GM12878 (cell line): ENCODE data around the gene RRP36. TPM values are rescaled to one million over a fixed set of nuclear protein-coding genes. Genes with fewer than 3 reads are reported as not detected.

Experiments
- ATAC-seq: fragments of 200-7000 bp; cut with Tn5 transposase; 3 replicates; pipeline ENCODE4 v1.9.1; 2020; ENCODE audit warnings: mild to moderate bottlenecking, moderate library complexity
- BruUV-seq: library from RNA; stranded (reverse); fragments of 400-500 nt; replicated peaks from 2 replicates; lab custom pipeline; 2021; lab: Mats Ljungman, UMichigan
- CTCF ChIA-PET: fragments of 300-600 bp; sonication (Branson Sonifier 250); formaldehyde crosslinking; extraction: SDS; loops from one replicate; lab custom pipeline; 2021; ENCODE audit warnings: inconsistent platforms; lab: Yijun Ruan, JAX
- POLR2A ChIA-PET: fragments of 350-600 bp; formaldehyde crosslinking; extraction: SDS; loops from one replicate; lab custom pipeline; 2021; ENCODE audit warnings: inconsistent platforms; lab: Charles Lee
- RAD21 ChIA-PET: fragments of 300-600 bp; sonication (Branson Sonifier 250); formaldehyde crosslinking; loops from one replicate; lab custom pipeline; 2023; ENCODE audit warnings: antibody characterized with exemption; ENCODE audit not compliant: unreplicated experiment; lab: Charles Lee
- SMC1A ChIA-PET: fragments of 300-600 bp; sonication (Branson Sonifier 250); formaldehyde crosslinking; loops from one replicate; lab custom pipeline; 2023; ENCODE audit not compliant: unreplicated experiment, uncharacterized antibody; lab: Charles Lee
- DNase-seq: peaks from one replicate; pipeline ENCODE4 v3.0.0-alpha.2; 2011; ENCODE audit warnings: low read depth, low spot score
- FAIRE-seq: peaks from 3 replicates; lab custom pipeline; 2011; peaks lifted over from hg19 to GRCh38; lab: Jason Lieb, UNC
- H2AFZ ChIP-seq: 2 replicates; pipeline ENCODE4 v1.6.0; 2011; ENCODE audit warnings: low read depth, low read length, control low read depth; ENCODE audit not compliant: control insufficient read depth
- H3K27ac ChIP-seq: 2 replicates; pipeline ENCODE4 v1.5.1; 2011; ENCODE audit warnings: control low read depth; ENCODE audit not compliant: control insufficient read depth, insufficient read depth
- H3K27me3 ChIP-seq, 2 experiments: replicated peaks in 1 of 2; 2 replicates each; pipeline versions ENCODE4 v1.6.0 to v1.6.1; 2011; ENCODE audit warnings: low read length in 1 of 2; ENCODE audit not compliant: control insufficient read depth in 2 of 2, insufficient read depth in 2 of 2
- H3K36me3 ChIP-seq, 2 experiments: 2 replicates each; pipeline ENCODE4 v1.5.1; 2011; ENCODE audit warnings: low read length in 1 of 2; ENCODE audit not compliant: control insufficient read depth in 2 of 2, insufficient read depth in 2 of 2
- H3K4me1 ChIP-seq: 2 replicates; pipeline ENCODE4 v1.6.1; 2011; ENCODE audit warnings: mild to moderate bottlenecking, low read length, moderate library complexity, mixed read lengths; ENCODE audit not compliant: control insufficient read depth, insufficient read depth
- H3K4me2 ChIP-seq: 2 replicates; pipeline ENCODE4 v1.6.0; 2011; ENCODE audit warnings: control low read depth; ENCODE audit not compliant: control insufficient read depth, insufficient read depth
- H3K4me3 ChIP-seq: fragments of 200-600 bp; sonication (generic); 2 replicates; pipeline ENCODE4 v1.5.1; 2016
- H3K79me2 ChIP-seq: 2 replicates; pipeline ENCODE4 v1.6.0; 2011; ENCODE audit warnings: low read length; ENCODE audit not compliant: control insufficient read depth, insufficient read depth
- H3K9ac ChIP-seq: 2 replicates; pipeline ENCODE4 v1.8.0; 2011; ENCODE audit warnings: low read length, control low read depth, mixed read lengths; ENCODE audit not compliant: control insufficient read depth, insufficient read depth
- H3K9me3 ChIP-seq: replicated peaks from 3 replicates; pipeline ENCODE4 v1.5.1; 2011; ENCODE audit warnings: mild to moderate bottlenecking, low read length; ENCODE audit not compliant: control insufficient read depth, insufficient read depth
- H4K20me1 ChIP-seq: 2 replicates; pipeline ENCODE4 v1.6.0; 2011; ENCODE audit not compliant: control insufficient read depth, insufficient read depth
- BCLAF1 ChIP-seq: fragments of 450-650 bp; IDR thresholded peaks from 2 replicates; pipeline ENCODE4 v1.6.1; 2017; ENCODE audit warnings: antibody characterized with exemption, mild to moderate bottlenecking, moderate library complexity
- FOS ChIP-seq: IDR thresholded peaks from 3 replicates; pipeline ENCODE4 v1.6.1; 2011; ENCODE audit warnings: borderline replicate concordance; ENCODE audit not compliant: insufficient read length; ENCODE audit errors: extremely low read depth
- HDGF ChIP-seq: fragments of 450-650 bp; IDR thresholded peaks from 2 replicates; pipeline ENCODE4 v1.6.1; 2016; ENCODE audit warnings: antibody characterized with exemption
- IRF5 ChIP-seq: fragments of 450-650 bp; IDR thresholded peaks from 2 replicates; pipeline ENCODE4 v1.6.1; 2017; ENCODE audit warnings: borderline replicate concordance
- MLLT1 ChIP-seq: fragments of 450-650 bp; IDR thresholded peaks from 2 replicates; pipeline ENCODE4 v1.6.1; 2016; ENCODE audit warnings: mild to moderate bottlenecking
- NBN ChIP-seq: fragments of 450-650 bp; IDR thresholded peaks from 2 replicates; pipeline ENCODE4 v1.6.1; 2016
- RELB ChIP-seq: fragments of 450-650 bp; IDR thresholded peaks from 2 replicates; pipeline ENCODE4 v1.6.1; 2017; ENCODE audit warnings: low read depth, mild to moderate bottlenecking, moderate library complexity
- REST ChIP-seq: IDR thresholded peaks from 2 replicates; pipeline ENCODE4 v1.6.1; 2012; ENCODE audit warnings: mild to moderate bottlenecking, low read depth, low read length
- SIN3A ChIP-seq: IDR thresholded peaks from 2 replicates; pipeline ENCODE4 v1.6.1; 2012; ENCODE audit warnings: low read depth, low read length, improper control_type of control experiment
- TCF12 ChIP-seq: IDR thresholded peaks from 2 replicates; pipeline ENCODE4 v1.6.1; 2011; ENCODE audit warnings: low read depth, mild to moderate bottlenecking, low read length
- ZZZ3 ChIP-seq: IDR thresholded peaks from 2 replicates; pipeline ENCODE4 v1.6.1; 2011; ENCODE audit warnings: low read depth; ENCODE audit not compliant: control insufficient read depth, insufficient read length
- WGBS: methylation state at CpG from one replicate; pipeline ENCODE4 v1.1.6; 2016; ENCODE audit warnings: low lambda C conversion rate; ENCODE audit not compliant: insufficient replicate concordance, insufficient coverage; ENCODE audit errors: missing lambda C conversion rate; 5-methylcytosine and 5-hydroxymethylcytosine counted together
- in situ Hi-C: fragments of 300-500 bp; cut with MboI; formaldehyde crosslinking; loops from 9 replicates; pipeline ENCODE4 v1.14.3; 2018; ENCODE audit warnings: mixed read lengths
- intact Hi-C: fragments of 100-400 bp; cut with micrococcal nuclease; formaldehyde crosslinking; loops from one replicate; pipeline ENCODE4 v1.14.2; 2022; ENCODE audit not compliant: unreplicated experiment
- polyA plus RNA-seq, 11 experiments: library from polyadenylated mRNA; depleted of rRNA in 4 of 11; unstranded in 6 of 11; stranded (reverse) in 5 of 11; fragments of >200 nt; fragmentation: Nextera tagmentation in 4 of 11; fragmentation: Illumina TruSeq in 1 of 11; extraction: Ambion mirVana in 4 of 11; extraction: Trizol in 1 of 11; gene quantifications; 1 replicate in 1 of 11; 2 replicates in 10 of 11; pipeline versions ENCODE4 v1.2.1 to v1.2.3, GENCODE V29; 2011 to 2016; ENCODE audit warnings: inconsistent platforms in 2 of 11, missing spikeins in 2 of 11, low read depth in 1 of 11
- total RNA-seq, 4 experiments: library from RNA; depleted of rRNA in 3 of 4; stranded (reverse); fragments of >200 nt in 3 of 4; fragmentation: Illumina TruSeq in 1 of 4; extraction: Trizol in 1 of 4; gene quantifications; 2 replicates each; pipeline versions ENCODE4 v1.2.1 to v1.2.3, GENCODE V29; 2013 to 2021

Gene RRP36
- total and polyA plus RNA-seq, 10 of the 15 experiments (the other 5 are each of a cell fraction or from before 2014, with no cell fraction given) = 17.6 to 101 (median 69.7) TPM

GRCh38 chr6:43052842-43053544, 31.6 kb downstream of the RRP36 start:
- DNase-seq (no peak), FAIRE-seq (no peak), ATAC-seq (peak; percentile 48)
- ChIA-PET POLR2A (interaction anchor here (0.8 to 2.9 kb wide), 4 partner anchors 32 to 124 kb away, joined by 3 to 22 read pairs (median 8); partner anchors contain the start of genes CNPY3, KLHDC3, MEA1 and PPP2R5D), RAD21 (interaction anchor here (1.5 to 1.9 kb wide), 2 partner anchors 39 to 91 kb away, joined by 4 to 5 read pairs; partner anchors contain the start of genes KLHDC3 and MEA1), SMC1A (interaction anchor here (0.6 to 1.5 kb wide), 5 partner anchors 43 to 121 kb away, joined by 3 to 5 read pairs (median 4); partner anchors contain the start of gene PEX6), CTCF (interaction anchor here (1.2 to 1.3 kb wide), 2 partner anchors 91 to 124 kb away, joined by 3 read pairs; no protein-coding TSS in a partner anchor)
- Histone ChIP-seq H3K9me3 (no peaks in the 10 kb centered on the region), H3K9ac (peak overlapping the region; percentile 98), H3K4me3 (peak overlapping the region; percentile 91), H3K36me3 (peaks cover 8 to 23% of the 10 kb centered on the region in 2 experiments), H3K27ac (peak overlapping the region; percentile 93), H3K4me2 (peak overlapping the region; percentile 93), H2AFZ (peak overlapping the region; percentile 74), H3K4me1 (peaks cover 14% of the 10 kb centered on the region), H3K79me2 (peaks cover 24% of the 10 kb centered on the region), H3K27me3 (no peaks in the 10 kb centered on the region), H4K20me1 (no peaks in the 10 kb centered on the region)
- intact Hi-C loops = no loop called here
- in situ Hi-C loops = no loop called here
- WGBS = 8% methylated on average over 22 of the region's 22 CpGs
- BruUV-seq = no TSS peak
- TF ChIP-seq IRF5 (no peak), HDGF (peak; percentile 40; the same call in 1 of the 2 replicates), MLLT1 (0 out of 2 replicates have a peak, but pooled peaks have one; percentile 14), TCF12 (no peak), SIN3A (no peak), ZZZ3 (no peak), BCLAF1 (no peak), FOS (no peak), REST (no peak), RELB (no peak), NBN (0 out of 2 replicates have a peak, but pooled peaks have one; percentile 14)
